ENCODE measurements around the gene FFAR2. TPM values are rescaled to one million over a fixed set of nuclear protein-coding genes. Genes with fewer than 3 reads are reported as not detected.

The FFAR2 gene
- total and polyA plus RNA-seq, 2 donors (not counting 3 experiments of a cell fraction or from before 2014, with no cell fraction given): not detected

DNA sequence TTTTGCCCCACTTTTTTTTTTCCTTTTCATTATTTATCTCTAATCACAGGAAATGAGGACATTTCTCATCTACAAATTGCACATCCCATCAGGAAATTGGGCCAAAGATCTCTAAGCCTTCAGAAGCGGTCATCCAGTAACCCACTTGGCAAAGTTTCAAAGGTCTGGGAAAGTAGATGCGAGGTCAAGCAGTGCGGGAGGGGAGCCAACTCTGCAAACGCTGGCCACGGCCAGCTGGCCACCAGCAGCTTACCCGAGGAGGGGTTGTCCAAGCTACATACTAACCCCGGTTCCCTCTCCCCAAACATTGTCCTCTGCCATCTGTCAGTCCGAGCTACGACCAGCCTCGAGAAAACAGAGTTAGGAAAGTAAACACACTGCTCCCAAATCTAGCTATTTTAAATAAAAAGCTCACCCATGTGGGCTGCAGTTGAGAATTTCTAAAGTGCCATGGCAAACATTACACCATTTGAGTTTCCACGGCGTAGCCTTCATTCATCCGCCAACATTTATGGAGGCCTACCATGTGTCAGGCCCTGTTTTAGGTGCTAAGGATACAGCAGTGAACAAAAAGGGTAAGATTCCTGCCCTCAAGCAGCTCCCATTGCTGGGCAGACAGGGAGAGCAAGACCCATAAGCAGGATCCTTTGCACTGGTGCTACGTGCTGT lies 11.5 kb downstream of the FFAR2 start:
- dilution Hi-C loops (cut with MboI; ENCODE audit: extremely low pct_ligation_motif_present, low sequenced_read_pairs) (no loop called here), intact Hi-C loops (cut with micrococcal nuclease) (no loop called here)
- ChIA-PET POLR2A (no interaction called here), CTCF (no interaction called here)
- Histone ChIP-seq H3K27me3 (ENCODE audit: control insufficient read depth in 2 of 2, insufficient read depth in 2 of 2, low read length in 2 of 2) (no peaks in the 10 kb centered on the region), H3K4me1 (ENCODE audit: control insufficient read depth, extremely low read depth, insufficient read depth, low read length) (no peaks in the 10 kb centered on the region), H3K9me1 (replicated peaks; ENCODE audit: control insufficient read depth, extremely low read depth, insufficient read depth, low read length) (no peaks in the 10 kb centered on the region), H2AFZ (ENCODE audit: low read depth, low read length) (no peak overlapping the region), H3K4me3 (replicated peaks in 1 of 3; ENCODE audit: insufficient read depth in 1 of 3, low read depth in 1 of 3, low read length in 3 of 3) (no peak overlapping the region), H3K4me2 (ENCODE audit: insufficient read depth, low read length) (no peak overlapping the region), H4K20me1 (replicated peaks; ENCODE audit: control insufficient read depth, extremely low read depth, insufficient read depth, low read length) (no peaks in the 10 kb centered on the region), H3K36me3 (ENCODE audit: control insufficient read depth in 2 of 2, extremely low read depth in 1 of 2, insufficient read depth in 2 of 2, low read length in 2 of 2) (no peaks in the 10 kb centered on the region), H3K27ac (ENCODE audit: insufficient read depth, low read depth, low read length) (no peak overlapping the region), H3K79me2 (ENCODE audit: control insufficient read depth, insufficient read depth, low read length) (no peaks in the 10 kb centered on the region), H3K9me3 (replicated peaks; ENCODE audit: control insufficient read depth, insufficient read depth, low read length) (no peaks in the 10 kb centered on the region), H3K9ac (replicated peaks; ENCODE audit: extremely low read depth, insufficient read depth, low read length) (no peak overlapping the region)
- FAIRE-seq (no peak), DNase-seq (ENCODE audit: low read depth, low spot score) (peak; percentile 47)
- TF ChIP-seq POLR2AphosphoS5 (IDR thresholded peaks at IDR 0.05; ENCODE audit: insufficient read depth, low read depth, low read length) (no peak), GATA2 (IDR thresholded peaks at IDR 0.05; ENCODE audit: insufficient read depth, insufficient read length, low read depth, low read length) (no peak), MAX (IDR thresholded peaks at IDR 0.05; ENCODE audit: insufficient read depth, insufficient read length) (no peak), EZH2 (IDR thresholded peaks at IDR 0.05; ENCODE audit: borderline replicate concordance, low read depth, low read length, severe bottlenecking) (no peak), FOS (IDR thresholded peaks at IDR 0.05; ENCODE audit: borderline replicate concordance, insufficient read depth, low read length) (no peak), POLR2A (IDR thresholded peaks at IDR 0.05; ENCODE audit: low read depth, low read length) (no peak), JUN (IDR thresholded peaks at IDR 0.05; ENCODE audit: borderline replicate concordance, insufficient read depth, insufficient read length, low read depth) (no peak), MYC (IDR thresholded peaks at IDR 0.05; ENCODE audit: low read depth, low read length) (no peak)
- TF ChIP-seq, protein P1, sequence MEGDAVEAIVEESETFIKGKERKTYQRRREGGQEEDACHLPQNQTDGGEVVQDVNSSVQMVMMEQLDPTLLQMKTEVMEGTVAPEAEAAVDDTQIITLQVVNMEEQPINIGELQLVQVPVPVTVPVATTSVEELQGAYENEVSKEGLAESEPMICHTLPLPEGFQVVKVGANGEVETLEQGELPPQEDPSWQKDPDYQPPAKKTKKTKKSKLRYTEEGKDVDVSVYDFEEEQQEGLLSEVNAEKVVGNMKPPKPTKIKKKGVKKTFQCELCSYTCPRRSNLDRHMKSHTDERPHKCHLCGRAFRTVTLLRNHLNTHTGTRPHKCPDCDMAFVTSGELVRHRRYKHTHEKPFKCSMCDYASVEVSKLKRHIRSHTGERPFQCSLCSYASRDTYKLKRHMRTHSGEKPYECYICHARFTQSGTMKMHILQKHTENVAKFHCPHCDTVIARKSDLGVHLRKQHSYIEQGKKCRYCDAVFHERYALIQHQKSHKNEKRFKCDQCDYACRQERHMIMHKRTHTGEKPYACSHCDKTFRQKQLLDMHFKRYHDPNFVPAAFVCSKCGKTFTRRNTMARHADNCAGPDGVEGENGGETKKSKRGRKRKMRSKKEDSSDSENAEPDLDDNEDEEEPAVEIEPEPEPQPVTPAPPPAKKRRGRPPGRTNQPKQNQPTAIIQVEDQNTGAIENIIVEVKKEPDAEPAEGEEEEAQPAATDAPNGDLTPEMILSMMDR (IDR thresholded peaks at IDR 0.05; ENCODE audit: extremely low read depth in 1 of 2, insufficient read depth in 1 of 2, low read depth in 1 of 2, low read length in 2 of 2): no peak
- no TSS peak for BruUV-seq (replicated peaks)
